ENCODE measurements around the gene DVL1.
"Not testable (repeated sequence)": the region's sequence is repeated elsewhere in the genome, so short reads cannot be mapped to it uniquely, and the experiment has no call there.

The DVL1 gene

DNA sequence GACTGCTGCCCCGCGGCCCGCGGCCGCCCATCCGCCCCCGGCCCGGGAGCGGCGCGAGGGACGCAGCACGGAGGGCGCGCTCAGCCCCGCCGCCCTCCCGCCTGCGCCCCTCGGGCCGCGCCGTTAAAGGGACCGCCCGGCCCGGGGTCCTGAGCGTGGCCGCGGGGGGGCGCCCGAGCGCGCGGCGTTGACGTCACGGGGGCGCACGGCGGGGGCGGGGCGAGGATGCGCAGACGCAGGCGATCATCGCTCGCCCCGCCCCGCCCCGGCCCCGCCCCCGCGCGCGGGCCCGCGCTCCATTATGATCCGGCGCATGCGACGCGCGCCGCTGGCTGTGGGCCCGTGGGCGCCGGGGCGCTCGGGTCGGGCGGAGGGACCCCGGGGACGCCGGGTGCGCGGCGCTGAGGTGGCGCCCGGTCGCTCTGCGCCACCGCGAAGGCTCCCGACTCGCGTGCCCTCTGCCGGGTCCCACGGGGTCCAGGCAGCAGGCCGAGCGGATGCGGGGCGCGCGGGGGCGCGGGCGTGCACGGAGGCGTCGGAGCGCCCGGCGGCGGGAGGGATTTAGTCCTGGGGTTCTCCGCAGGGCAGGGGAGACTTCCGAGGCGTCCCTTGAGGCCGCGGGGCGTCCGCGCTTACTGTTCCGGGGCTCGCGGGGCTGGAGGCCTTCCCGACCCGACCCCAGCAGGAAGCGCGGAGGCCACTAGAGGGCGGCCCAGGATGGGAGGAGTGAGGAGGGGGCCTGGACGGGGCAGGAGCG is at the start of gene DVL1:
Gene DVL1, minus strand, starts transcription at position 163 of the 757 bp plus-strand sequence. CDS start 353 bp downstream, outside the sequence.
- FAIRE-seq = no peak

DNA sequence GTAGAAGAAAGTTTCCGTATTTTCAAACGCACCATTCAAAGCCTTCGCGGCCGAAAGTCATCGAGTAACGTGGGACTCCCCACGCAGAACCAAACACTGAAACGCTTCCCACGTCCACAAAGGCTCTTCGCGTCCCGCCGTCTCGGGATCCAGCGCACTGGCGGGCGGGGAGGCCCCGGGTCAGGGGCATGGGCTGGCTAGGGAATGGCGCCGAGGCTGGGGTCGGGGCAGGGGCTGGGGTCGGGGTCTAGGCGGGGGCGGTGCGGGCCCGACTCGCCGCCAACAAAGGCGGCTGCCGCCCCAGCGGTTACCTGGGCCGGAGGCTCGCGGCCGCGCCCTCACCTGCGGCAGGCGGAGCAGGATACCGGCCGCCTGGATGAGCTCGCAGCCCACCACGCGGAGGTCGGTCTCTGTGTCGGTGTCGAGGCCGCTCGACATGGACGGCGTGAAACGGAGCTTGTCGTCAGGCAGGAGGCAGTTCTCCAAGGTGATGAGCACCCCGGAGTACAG is 49.5 kb upstream of the DVL1 start:
- no peak for FAIRE-seq

DNA sequence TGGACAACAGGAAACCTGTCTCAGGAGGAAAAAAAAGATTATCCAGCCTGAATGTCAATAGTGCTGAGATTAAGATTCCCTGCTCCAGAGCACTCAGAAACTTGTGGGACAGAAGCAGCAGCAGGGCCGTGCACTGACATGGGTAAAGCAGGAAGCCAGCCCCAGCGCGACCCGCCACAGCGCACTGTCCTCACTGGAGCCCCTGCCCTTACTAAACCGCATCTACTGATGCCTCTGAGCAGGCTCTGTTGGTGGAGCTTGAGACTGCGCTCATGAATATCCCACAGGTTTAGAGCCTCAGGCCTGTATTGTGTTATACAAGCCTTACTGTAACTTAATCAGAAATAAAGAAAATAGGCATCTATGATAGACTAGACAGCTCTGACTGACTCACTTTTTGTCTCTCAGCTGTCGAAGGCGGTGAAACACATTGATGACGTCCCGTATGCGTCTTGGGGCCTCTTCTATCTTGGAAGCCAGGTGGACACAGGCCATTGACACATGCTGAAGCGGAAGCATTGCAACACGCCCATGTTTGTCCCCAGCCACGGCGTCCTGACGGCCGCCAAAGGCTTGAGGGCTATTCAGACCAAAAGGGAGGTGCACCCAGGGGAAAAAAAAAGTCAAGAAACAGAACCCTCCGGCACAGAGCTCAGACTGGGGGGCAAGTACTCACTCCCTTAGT is 48.8 kb upstream of the DVL1 start:
- FAIRE-seq = no peak

DNA sequence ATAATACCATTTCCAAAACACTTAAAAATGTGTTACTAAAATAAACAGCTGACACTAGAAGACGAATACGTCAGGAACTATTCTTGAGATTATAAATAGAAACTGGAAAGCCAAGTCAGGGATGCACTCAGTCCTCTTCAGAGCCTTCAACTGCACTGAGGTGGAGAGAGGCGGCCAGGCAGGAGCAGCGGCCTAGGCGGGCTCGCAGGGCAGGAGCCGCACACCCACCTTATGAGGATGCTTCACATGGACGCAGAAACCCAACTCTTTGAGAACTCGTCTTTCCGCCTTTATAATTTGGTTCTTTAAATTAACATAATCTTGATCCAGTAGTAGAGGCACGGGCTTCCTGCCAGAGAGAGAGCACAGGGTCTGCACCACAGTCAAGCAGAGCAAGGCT is 45.9 kb upstream of the DVL1 start:
- no peak for FAIRE-seq

DNA sequence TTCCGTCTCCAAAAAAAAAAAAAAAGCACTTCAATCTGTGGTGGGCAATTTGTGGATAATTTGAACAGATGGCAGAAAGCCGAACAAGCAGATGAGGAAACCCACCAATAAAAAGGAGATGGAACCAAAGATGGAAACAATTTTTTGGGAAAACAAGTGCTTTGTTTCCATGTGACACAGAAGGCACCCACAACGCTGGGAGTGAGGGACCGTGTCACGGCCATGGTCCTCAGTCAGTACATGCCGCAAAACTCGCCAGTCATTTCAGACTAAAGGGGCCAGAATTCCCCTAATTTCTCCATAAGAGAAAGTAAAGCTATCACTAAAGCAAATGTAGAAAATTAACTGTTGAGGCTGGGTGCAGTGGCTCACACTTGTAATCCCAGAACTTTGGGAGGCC is 44.9 kb upstream of the DVL1 start:
- no peak for FAIRE-seq

DNA sequence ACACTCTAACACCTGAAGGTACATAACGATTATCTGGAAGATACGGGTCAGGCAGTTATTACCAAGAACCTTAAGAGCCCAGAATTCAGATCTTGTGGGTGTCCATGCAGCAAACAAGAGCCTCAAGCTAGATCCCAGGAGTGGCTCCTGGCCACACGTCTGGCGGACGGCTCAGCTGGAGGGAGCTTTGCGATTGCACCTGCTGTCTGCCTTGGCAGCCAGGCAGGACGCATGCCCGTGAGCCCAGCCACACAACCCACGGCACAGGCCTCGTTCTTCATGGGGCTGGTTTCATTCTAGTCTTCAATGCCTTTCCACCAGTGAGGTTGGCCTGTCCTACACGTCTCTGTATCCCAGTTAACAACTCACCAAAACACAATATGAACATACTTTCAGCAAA is 44.2 kb upstream of the DVL1 start:
- FAIRE-seq = no peak

DNA sequence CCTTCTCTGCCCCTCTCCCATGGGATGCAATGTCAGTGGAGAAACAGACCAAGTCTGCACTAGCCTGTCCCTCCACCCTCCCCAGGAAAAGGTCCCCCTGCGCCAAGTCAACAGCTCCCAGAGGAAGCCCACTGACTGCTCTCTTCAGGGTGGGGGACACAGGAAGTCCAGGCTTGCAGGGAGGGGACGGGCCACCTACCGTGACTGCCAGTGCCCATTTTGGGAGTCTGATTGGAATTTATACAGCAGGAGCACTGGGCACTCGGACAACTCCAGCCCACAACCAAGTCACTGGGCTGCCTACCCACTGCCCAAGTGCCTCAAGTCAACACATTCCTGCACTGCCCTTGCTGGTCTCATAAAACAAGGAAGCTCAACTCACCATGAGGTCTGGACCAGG is 43.8 kb upstream of the DVL1 start:
- FAIRE-seq = no peak

DNA sequence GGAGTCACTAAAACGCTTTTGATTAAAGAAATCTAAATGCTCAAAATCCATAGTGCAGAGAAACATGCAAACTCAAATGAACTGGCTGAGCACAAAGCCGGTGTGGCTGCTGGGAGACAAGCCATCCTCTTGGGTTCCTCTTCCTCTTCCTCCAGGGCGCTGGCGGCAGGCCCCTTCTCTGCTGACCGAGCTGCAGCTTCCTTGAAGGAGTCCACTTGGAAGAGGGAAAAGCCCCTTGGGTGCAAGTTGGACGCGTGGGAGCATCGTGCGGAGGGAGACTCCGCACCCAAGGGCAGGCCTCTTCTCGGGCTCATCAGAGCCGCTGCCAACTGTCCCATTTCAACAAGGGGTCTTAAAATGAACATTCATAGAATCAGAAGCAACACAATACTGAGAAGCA is 42.0 kb upstream of the DVL1 start:
- FAIRE-seq = no peak

DNA sequence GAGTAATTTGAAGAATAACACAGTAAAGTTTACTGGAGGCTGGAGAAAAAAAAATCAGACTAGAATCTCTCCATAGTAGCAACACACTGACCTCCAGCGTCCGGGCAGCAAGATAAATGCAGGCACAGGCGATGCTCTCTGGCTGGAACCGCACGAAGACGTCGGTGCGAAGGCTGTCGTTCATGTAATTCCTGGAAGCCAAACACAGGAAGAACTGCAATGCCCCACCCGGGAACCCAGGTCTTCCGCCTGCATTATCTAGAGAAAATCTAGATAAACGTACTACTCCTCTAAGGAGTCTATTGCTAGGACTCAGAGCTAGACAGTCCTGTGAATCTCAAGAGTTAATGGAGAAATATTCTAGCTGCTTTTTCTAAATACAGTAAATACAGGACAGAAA is 41.5 kb upstream of the DVL1 start:
- FAIRE-seq = no peak

DNA sequence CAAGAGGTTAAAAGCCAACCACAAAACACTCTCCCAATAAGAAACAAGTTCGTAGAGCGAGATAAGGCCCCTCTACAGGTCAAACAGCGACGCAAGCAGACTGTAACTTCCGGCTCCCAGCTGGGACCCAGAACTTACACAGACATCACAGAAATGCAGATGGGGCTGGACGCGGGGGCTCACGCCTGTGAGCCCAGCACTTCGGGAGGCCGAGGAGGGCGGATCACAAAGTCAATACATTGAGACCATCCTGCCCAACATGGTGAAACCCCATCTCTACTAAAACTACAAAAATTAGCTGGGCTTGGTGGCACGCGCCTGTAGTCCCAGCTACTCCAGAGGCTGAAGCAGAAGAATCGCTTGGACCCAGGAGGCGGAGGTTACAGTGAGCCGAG is 38.9 kb upstream of the DVL1 start:
- FAIRE-seq = no peak

DNA sequence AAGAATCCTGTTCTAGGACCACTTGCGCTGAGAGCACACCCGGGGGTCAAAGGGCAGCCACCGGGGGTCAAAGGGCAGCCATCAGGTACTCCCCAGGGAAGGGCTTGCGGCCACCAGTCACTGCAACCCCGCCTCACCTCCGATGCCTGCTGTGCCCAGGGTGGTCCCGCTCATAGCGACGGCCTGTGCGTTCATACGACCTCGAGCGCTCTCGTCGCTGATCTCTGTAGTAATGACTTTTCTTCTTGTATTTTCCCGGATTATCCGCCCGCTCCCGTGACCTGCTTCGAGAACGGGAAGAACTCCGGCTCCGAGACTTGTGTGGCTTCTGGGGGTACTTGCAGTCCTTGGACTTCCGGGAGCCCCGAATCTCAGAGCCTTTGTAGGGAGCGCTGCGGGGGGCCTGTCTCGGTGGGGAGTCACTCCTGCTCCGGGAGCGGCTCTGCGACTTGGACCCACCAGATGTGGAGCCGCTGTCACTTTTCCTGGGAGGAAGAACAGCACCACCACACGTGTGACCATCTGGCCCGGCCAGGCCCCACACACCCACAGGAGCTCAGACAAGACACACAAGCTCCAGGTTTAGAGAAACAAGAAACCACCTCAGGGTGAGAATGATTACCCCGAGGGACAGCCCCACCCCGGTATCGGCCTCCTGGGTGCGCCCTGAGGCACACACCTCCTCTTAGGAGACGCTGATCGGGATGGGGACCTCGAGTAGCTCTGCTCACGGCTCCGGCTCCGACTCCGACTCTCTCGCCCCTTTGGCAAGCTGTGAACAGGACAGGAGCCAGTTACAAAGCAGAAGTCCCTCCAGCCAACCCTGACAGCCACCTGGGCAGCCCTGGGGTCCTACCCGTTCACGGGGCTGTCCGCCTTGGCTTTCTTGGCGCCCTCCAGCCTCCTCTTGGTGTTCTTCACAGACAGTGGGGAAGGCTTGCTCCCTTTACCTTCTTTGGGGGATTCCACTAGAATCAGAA is 38.2 kb upstream of the DVL1 start:
- FAIRE-seq = no peak

DNA sequence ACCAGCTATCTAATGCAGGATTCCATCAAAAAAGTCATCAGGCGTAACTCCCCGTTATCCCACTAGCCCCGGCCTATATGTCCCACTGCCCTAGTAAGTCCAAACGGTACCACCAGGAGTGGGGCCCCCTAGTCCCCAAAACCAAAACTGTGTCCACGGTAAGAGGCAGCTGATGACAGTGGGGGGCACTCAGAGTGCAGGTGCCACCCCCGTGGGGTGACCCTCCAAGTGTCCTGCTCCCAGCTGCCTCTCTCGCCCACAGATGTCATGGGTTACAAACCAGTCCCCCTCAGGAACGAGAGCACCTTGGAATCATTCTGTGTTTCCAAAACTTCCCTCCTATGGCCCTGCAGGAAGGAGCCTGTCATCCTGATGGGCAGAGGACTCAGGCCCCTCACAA is 36.7 kb upstream of the DVL1 start:
- FAIRE-seq = no peak

DNA sequence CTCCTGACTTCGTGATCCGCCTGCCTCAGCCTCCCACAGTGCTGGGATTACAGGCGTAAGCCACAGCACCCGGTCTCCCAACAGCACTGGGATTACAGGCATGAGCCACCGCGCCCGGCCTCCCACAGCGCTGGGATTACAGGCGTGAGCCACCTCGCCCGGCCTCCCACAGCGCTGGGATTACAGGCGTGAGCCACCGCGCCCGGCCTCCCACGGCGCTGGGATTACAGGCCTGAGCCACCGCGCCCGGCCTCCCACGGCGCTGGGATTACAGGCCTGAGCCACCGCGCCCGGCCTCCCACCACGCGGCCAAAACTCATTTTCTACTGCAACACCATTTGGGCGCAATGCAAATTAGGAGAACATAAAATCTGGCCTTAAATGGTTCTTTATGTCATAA is 36.1 kb upstream of the DVL1 start:
- not testable (repeated sequence) for FAIRE-seq

DNA sequence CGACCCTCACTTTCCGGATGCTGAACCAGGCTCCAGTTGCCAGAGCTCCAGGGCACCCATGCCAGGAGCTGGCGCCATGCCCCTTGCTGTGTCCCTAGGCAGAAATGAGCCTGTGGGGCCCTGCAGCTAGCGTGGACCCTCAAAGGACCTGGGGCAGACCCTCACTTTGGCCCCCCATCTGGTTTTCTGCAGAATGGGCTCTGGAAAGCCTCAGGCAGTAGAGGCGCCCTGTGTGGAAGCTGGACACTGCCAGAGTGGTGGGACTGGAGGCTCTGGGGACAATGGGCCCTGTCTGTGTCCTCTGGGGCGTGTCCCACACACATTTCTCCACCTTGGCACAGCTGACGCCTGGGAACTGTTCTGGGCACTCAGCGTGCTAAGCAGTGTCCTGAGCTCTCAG is 32.1 kb upstream of the DVL1 start:
- no peak for FAIRE-seq

DNA sequence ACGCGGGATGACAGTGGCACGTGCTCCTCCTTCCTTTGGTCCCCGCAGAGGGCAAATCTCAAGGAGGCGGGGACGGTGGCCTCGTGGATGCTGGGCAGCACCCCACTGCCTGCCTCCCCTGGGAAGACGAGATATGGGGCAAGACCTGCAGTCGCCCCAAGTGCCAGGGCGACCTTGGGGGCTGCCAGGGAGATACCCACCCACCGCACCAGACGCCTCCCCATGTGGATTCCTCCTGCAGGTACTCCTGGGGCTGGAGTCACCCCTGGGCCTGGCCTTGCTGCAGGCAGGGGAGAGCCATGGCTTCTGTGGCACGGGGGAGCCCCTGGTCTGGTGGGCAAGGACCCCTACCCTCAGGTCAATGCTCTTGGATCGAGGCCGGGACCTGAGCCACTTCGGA is 31.6 kb upstream of the DVL1 start:
- FAIRE-seq = no peak

DNA sequence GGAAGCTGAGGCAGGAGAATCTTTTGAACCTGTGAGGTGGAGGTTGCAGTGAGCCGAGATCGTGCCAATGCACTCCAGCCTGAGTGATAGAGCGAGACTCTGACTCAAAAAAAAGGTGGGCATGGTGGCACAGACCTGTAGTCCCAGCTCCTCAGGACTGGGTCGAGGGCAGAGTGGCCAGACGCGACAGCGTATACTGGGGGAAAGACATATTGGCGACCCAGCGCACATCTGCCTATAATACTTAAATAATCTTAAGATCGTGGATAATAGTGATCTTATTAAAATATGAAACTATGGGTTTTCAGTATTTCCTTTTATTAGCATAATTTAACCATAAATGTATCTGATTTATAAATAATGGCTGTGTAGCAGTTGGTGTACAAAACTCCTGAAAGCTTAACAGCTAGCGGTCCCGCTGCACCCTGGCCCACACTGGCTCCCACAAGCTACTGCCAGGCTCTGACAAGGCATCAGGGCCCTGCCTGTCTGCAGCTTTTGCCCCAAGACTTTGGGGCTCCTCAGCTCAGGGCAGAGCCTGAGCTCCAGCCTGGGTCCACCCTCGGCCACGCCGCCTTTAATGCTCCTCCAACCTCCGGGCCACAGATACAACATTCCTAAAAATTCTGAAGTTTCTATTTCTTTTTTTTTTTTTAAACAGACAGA is 28.5 kb upstream of the DVL1 start:
- no peak for FAIRE-seq

DNA sequence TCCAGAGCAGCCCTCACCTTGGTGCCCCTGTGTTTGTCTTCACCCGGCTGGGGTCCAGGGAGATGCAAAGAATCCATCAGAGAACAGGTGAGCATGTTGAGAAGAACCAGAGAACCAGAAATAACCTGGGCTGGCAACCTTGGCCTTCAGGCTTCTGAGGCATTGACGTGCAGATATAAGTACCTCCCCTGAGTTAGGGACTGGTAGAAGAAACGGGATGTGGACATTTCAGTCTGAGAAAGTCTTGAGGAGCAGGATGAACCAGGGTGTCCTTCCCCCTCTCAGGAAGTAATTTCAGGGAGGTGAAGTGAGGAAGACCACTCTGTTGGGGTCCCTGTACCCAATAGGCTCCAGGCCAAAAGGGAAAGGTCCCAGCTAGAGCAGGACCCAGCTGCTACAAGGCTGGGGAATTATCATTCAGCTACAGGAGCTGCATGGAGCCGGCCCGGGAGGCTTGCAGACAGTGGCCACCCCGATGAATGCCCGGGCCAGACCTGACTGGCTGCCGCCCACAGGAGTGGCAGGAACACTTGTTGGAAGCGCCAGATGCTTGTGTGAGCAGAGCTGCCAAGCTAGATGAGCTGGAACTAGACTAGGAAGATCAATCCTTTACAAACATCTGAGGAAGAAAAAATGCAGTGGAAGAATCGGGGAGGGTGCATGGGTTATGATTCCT is 27.5 kb upstream of the DVL1 start:
- FAIRE-seq = no peak

DNA sequence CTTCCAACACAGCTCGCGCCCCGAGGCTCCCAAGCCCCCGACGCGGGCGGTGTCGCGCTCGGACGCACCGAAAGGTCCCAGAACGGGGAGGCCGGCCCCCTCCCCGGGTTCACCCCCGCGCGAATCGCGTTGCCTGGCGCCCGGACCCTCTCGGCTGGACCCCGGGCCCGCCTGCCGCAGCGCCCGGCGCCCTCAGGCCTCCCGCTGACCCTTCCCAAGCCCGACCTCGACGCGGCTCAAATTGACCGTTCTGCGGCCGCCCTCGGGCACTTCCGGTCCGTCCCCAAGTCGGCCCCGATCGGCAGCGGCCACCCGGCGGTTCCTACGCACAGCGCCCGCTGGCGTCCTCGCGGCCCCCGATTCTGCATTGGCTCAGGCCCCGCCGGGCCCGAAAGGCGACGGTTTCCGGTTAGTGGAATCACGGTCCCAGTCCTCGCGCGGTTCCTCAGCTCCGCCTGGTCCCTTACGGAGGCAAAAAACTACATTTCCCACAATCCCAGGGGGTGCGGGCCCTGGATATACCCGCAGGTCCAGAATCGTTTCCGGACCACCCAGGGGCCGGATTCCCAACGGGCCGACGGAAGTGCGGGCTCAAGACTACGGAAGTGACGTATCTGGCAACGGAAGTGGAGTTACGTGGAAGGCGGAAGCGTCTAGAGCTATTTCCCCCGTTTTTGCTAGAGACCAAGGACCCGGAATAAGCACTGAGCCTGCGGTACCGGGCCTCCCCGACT is 25.9 kb upstream of the DVL1 start, which contains the start of gene AURKAIP1:
Gene AURKAIP1, minus strand, starts transcription at position 279 of the 734 bp plus-strand sequence. CDS start 451 bp downstream, outside the sequence.
- FAIRE-seq = peak; percentile 99

DNA sequence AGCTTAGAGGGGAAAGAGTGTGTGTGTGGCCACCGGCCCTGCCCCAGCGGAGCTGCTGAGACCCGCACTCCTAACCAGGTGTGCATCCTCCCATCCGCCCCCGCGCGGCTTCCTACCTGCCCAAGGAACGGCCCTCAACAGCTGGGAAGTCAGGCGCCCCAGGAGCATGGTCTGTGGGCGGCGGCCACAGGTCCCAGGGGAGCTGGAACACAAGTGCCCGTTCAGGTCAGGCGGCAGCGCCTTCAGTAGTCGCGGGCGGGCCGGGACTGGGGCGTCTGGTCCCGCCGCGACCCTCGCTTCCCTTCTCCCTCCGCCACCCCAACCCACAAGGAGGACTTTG is 25.3 kb upstream of the DVL1 start:
- FAIRE-seq = no peak

DNA sequence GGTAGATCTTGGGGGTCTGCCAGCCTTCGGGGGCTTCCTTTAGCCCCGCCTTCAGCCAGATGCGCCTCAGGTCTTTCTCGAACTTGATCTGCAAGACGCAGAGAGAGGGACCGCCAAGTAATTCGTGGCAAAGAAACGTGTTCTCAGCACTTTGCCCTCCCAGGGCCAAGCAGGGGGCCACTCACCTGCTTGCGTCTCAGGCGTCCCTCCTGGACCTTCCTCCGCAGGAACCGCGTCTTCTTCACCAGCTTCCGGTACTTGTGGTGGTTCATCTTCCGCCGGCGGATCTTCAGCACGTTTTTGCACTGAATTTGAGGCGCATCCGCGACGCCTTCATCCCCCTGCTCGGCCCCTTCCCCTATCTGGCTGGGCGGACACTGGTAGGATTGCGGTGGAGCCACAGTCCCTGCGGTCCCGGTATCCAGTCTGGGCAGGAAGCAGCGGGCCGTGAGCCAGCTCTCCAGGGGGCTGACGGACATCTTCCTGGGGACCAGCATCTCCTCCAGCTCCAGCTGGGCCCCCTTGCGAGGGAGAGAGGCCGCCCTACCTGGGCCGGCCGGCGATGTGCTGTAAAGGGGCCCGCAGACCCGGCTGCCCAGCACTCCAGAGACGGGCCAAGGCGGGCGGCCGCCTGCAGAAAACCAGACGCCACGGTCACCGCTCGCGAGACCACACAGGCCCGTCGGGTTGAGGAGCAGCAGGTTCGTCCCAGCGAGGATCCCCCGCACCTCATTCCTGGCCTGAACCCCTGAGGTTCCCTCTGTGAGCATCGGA is 24.8 kb upstream of the DVL1 start:
- no peak for FAIRE-seq
